SK-N-SH treated with all-trans-retinoic acid at 6 μM for 48 hours (cell line): Measurements from ENCODE around the gene MTREX.

Source experiments
- ATAC-seq: fragments of 200-7000 bp; cut with Tn5 transposase; 3 replicates; pipeline ENCODE4 v1.9.1; 2020; ENCODE audit warnings: mild to moderate bottlenecking, moderate library complexity
- BACH2 ChIP-seq: fragments of 250-450 bp; sonication (Bioruptor Pico); IDR thresholded peaks from 2 replicates; pipeline ENCODE4 v1.9.0; 2021; ENCODE audit warnings: mild to moderate bottlenecking, borderline replicate concordance
- CSDC2 ChIP-seq: fragments of 250-450 bp; sonication (Bioruptor Pico); IDR thresholded peaks from 2 replicates; pipeline ENCODE4 v1.5.0; 2020; ENCODE audit warnings: mild to moderate bottlenecking, moderate library complexity
- CSRNP3 ChIP-seq: fragments of 250-450 bp; sonication (Bioruptor Pico); IDR thresholded peaks from 2 replicates; pipeline ENCODE4 v1.5.1; 2021; ENCODE audit warnings: mild to moderate bottlenecking, moderate library complexity
- ESRRG ChIP-seq: fragments of 250-450 bp; sonication (Bioruptor Pico); IDR thresholded peaks from 2 replicates; pipeline ENCODE4 v1.6.1; 2021; ENCODE audit warnings: mild to moderate bottlenecking
- GLIS3 ChIP-seq: fragments of 250-450 bp; sonication (Bioruptor Pico); IDR thresholded peaks from 2 replicates; pipeline ENCODE4 v1.5.0; 2020; ENCODE audit warnings: mild to moderate bottlenecking, moderate library complexity
- OSR1 ChIP-seq: fragments of 250-450 bp; sonication (Bioruptor Pico); IDR thresholded peaks from 2 replicates; pipeline ENCODE4 v1.8.0; 2022; ENCODE audit warnings: moderate library complexity, mild to moderate bottlenecking, inconsistent platforms
- PATZ1 ChIP-seq: fragments of 250-450 bp; sonication (Bioruptor Pico); IDR thresholded peaks from 2 replicates; pipeline ENCODE4 v1.8.0; 2020; ENCODE audit warnings: mild to moderate bottlenecking, moderate library complexity, borderline replicate concordance
- POU6F1 ChIP-seq: fragments of 250-450 bp; sonication (Bioruptor Pico); IDR thresholded peaks from 2 replicates; pipeline ENCODE4 v1.8.0; 2021; ENCODE audit warnings: low read depth, mild to moderate bottlenecking, moderate library complexity, borderline replicate concordance
- PPARA ChIP-seq: fragments of 250-450 bp; sonication (Bioruptor Pico); IDR thresholded peaks from 2 replicates; pipeline ENCODE4 v1.5.0; 2020; ENCODE audit warnings: mild to moderate bottlenecking, borderline replicate concordance
- RARB ChIP-seq: fragments of 250-450 bp; sonication (Bioruptor Pico); IDR thresholded peaks from 2 replicates; pipeline ENCODE4 v1.8.0; 2021; ENCODE audit warnings: mild to moderate bottlenecking, moderate library complexity
- SNAI2 ChIP-seq: fragments of 250-450 bp; sonication (Bioruptor Pico); IDR thresholded peaks from 2 replicates; pipeline ENCODE4 v1.5.0; 2020; ENCODE audit warnings: mild to moderate bottlenecking, moderate library complexity
- TCF4 ChIP-seq: fragments of 250-450 bp; sonication (Bioruptor Pico); IDR thresholded peaks from 2 replicates; pipeline ENCODE4 v1.8.0; 2021; ENCODE audit warnings: mild to moderate bottlenecking, moderate library complexity, borderline replicate concordance
- TOX ChIP-seq: fragments of 250-450 bp; sonication (Bioruptor Pico); IDR thresholded peaks from 2 replicates; pipeline ENCODE4 v1.8.0; 2021; ENCODE audit warnings: mild to moderate bottlenecking, moderate library complexity, borderline replicate concordance
- TSHZ2 ChIP-seq: fragments of 250-450 bp; sonication (Bioruptor Pico); IDR thresholded peaks from 2 replicates; pipeline ENCODE4 v1.5.0; 2020; ENCODE audit warnings: mild to moderate bottlenecking, moderate library complexity
- ZC3H10 ChIP-seq: fragments of 250-450 bp; sonication (Bioruptor Pico); IDR thresholded peaks from 2 replicates; pipeline ENCODE4 v1.5.1; 2021; ENCODE audit warnings: mild to moderate bottlenecking, moderate library complexity
- ZFP30 ChIP-seq: fragments of 450-650 bp; formaldehyde crosslinking; IDR thresholded peaks from 2 replicates; pipeline ENCODE4 v1.5.0; 2022; ENCODE audit warnings: mild to moderate bottlenecking, moderate library complexity
- ZNF565 ChIP-seq: fragments of 450-650 bp; formaldehyde crosslinking; conservative IDR thresholded peaks from 2 replicates; pipeline ENCODE4 v1.5.0; 2020; ENCODE audit warnings: low read depth, mild to moderate bottlenecking, moderate library complexity
- ZNF8 ChIP-seq: fragments of 450-650 bp; formaldehyde crosslinking; IDR thresholded peaks from 2 replicates; pipeline ENCODE4 v1.5.0; 2020; ENCODE audit warnings: mild to moderate bottlenecking, moderate library complexity

Gene MTREX

GRCh38 chr5:55453211-55453610 lies 145.4 kb downstream of the MTREX start:
- no peak for ATAC-seq
- TF ChIP-seq ESRRG (CRISPR knock-in tag), result no peak
- no peak for TF ChIP-seq POU6F1 (CRISPR knock-in tag)
- no peak for TF ChIP-seq CSDC2
- TF ChIP-seq BACH2 (CRISPR knock-in tag), result no peak
- no peak for TF ChIP-seq RARB
- no peak for TF ChIP-seq TOX (CRISPR knock-in tag)
- no peak for TF ChIP-seq PPARA (CRISPR knock-in tag)
- TF ChIP-seq GLIS3 (CRISPR knock-in tag), result no peak
- TF ChIP-seq ZNF8, result no peak

GRCh38 chr5:55454282-55454681 lies 146.5 kb downstream of the MTREX start:
- TF ChIP-seq TCF4 (CRISPR knock-in tag) (no peak), SNAI2 (no peak), TSHZ2 (CRISPR knock-in tag) (no peak), ZFP30 (no peak), GLIS3 (CRISPR knock-in tag) (no peak), ZNF565 (CRISPR knock-in tag) (no peak), ZC3H10 (no peak), PPARA (CRISPR knock-in tag) (no peak), PATZ1 (CRISPR knock-in tag) (no peak)
- TF ChIP-seq, all 23 proteins: peak for 0
- ATAC-seq, result no peak

- ATAC-seq, result peak; percentile 67
Observed at GRCh38 chr5:55456216-55456895, 148.6 kb downstream of the MTREX start.

More at GRCh38 chr5:55456216-55456895, 148.6 kb downstream of the MTREX start:
- TF ChIP-seq CSRNP3 (CRISPR knock-in tag) (no peak), ESRRG (CRISPR knock-in tag) (no peak), TCF4 (CRISPR knock-in tag) (no peak), ZNF8 (no peak), ZNF565 (CRISPR knock-in tag) (no peak), CSDC2 (no peak), POU6F1 (CRISPR knock-in tag) (no peak), OSR1 (CRISPR knock-in tag) (no peak), BACH2 (CRISPR knock-in tag) (no peak), SNAI2 (no peak)
- TF ChIP-seq, all 23 proteins: peak for 0
